Measurements from ENCODE around the gene TPP1.

The TPP1 gene

GRCh38 chr11:6574816-6575715 lies 44.2 kb downstream of the TPP1 start:
- Histone ChIP-seq H3K27me3 (peaks cover 8% of the 10 kb centered on the region), H3K4me3 (ENCODE audit: low read depth in 1 of 2, low read length in 1 of 2) (no peak overlapping the region), H3K36me3 (no peaks in the 10 kb centered on the region), H3K4me1 (ENCODE audit: control insufficient read depth in 1 of 2, insufficient read depth in 1 of 2, low read depth in 1 of 2, low read length in 1 of 2) (peaks cover 0 to 3% of the 10 kb centered on the region in 2 experiments), H3K9me3 (no peaks in the 10 kb centered on the region), H3K27ac (no peak overlapping the region)
- TF ChIP-seq CTCF (IDR thresholded peaks at IDR 0.05) = no peak

GRCh38 chr11:6572215-6572614 lies 47.0 kb downstream of the TPP1 start:
- Histone ChIP-seq H3K9me3 (no peaks in the 10 kb centered on the region), H3K27ac (no peak overlapping the region), H3K36me3 (no peaks in the 10 kb centered on the region), H3K4me3 (ENCODE audit: low read depth in 1 of 2, low read length in 1 of 2) (no peak overlapping the region), H3K4me1 (ENCODE audit: control insufficient read depth in 1 of 2, insufficient read depth in 1 of 2, low read depth in 1 of 2, low read length in 1 of 2) (peaks cover 0 to 3% of the 10 kb centered on the region in 2 experiments), H3K27me3 (peaks cover 8% of the 10 kb centered on the region)
- no peak for TF ChIP-seq CTCF (IDR thresholded peaks at IDR 0.05)

- H3K4me1 ChIP-seq (ENCODE audit: control insufficient read depth in 1 of 2, insufficient read depth in 1 of 2, low read depth in 1 of 2, low read length in 1 of 2) = no peaks in the 10 kb centered on the region
Observed at GRCh38 chr11:6571434-6572008, 47.7 kb downstream of the TPP1 start.

GRCh38 chr11:6570691-6571427 lies 48.4 kb downstream of the TPP1 start:
- H3K27me3 ChIP-seq = peaks cover 8% of the 10 kb centered on the region
- no peak overlapping the region for H3K27ac ChIP-seq
- H3K4me1 ChIP-seq (ENCODE audit: control insufficient read depth in 1 of 2, insufficient read depth in 1 of 2, low read depth in 1 of 2, low read length in 1 of 2) = no peaks in the 10 kb centered on the region
- no peak for TF ChIP-seq CTCF (IDR thresholded peaks at IDR 0.05)
- no peaks in the 10 kb centered on the region for H3K36me3 ChIP-seq
- no peak overlapping the region for H3K4me3 ChIP-seq (ENCODE audit: low read depth in 1 of 2, low read length in 1 of 2)
- H3K9me3 ChIP-seq = no peaks in the 10 kb centered on the region

More at GRCh38 chr11:6571434-6572008, 47.7 kb downstream of the TPP1 start:
- H3K27me3 ChIP-seq = peaks cover 8% of the 10 kb centered on the region
- no peak for TF ChIP-seq CTCF (IDR thresholded peaks at IDR 0.05)
- H3K36me3 ChIP-seq = no peaks in the 10 kb centered on the region
- H3K9me3 ChIP-seq = no peaks in the 10 kb centered on the region
- H3K4me3 ChIP-seq (ENCODE audit: low read depth in 1 of 2, low read length in 1 of 2) = no peak overlapping the region
- H3K27ac ChIP-seq = no peak overlapping the region

- Histone ChIP-seq H3K36me3 (no peaks in the 10 kb centered on the region), H3K4me3 (ENCODE audit: low read depth in 1 of 2, low read length in 1 of 2) (no peak overlapping the region), H3K4me1 (ENCODE audit: control insufficient read depth in 1 of 2, insufficient read depth in 1 of 2, low read depth in 1 of 2, low read length in 1 of 2) (no peaks in the 10 kb centered on the region), H3K27ac (no peak overlapping the region), H3K9me3 (no peaks in the 10 kb centered on the region), H3K27me3 (peaks cover 8% of the 10 kb centered on the region)
- no peak for TF ChIP-seq CTCF (IDR thresholded peaks at IDR 0.05)
Observed at GRCh38 chr11:6569706-6570105, 49.5 kb downstream of the TPP1 start.

Data from neutrophil (primary cell).